Progenitor cell of endocrine pancreas (in vitro differentiated cells): ENCODE data around the gene MPP3. TPM values are rescaled to one million over a fixed set of nuclear protein-coding genes. Genes with fewer than 3 reads are reported as not detected.

Experiments
- DNase-seq: peaks from one replicate; pipeline ENCODE4 v3.0.0; 2021; ENCODE audit warnings: low spot score; ENCODE audit not compliant: unreplicated experiment
- H3K27ac Mint-ChIP-seq: 2 replicates; pipeline ENCODE4 v1.8.0; 2021; ENCODE audit warnings: mild to moderate bottlenecking, moderate library complexity, mixed read lengths
- H3K27me3 Mint-ChIP-seq: 2 replicates; pipeline ENCODE4 v1.8.0; 2021; ENCODE audit warnings: mixed read lengths
- H3K36me3 Mint-ChIP-seq: 2 replicates; pipeline ENCODE4 v1.8.0; 2022; ENCODE audit warnings: mixed read lengths; ENCODE audit not compliant: insufficient read depth
- H3K4me1 Mint-ChIP-seq: 2 replicates; pipeline ENCODE4 v1.8.0; 2021; ENCODE audit warnings: low read depth, mixed read lengths
- H3K4me3 Mint-ChIP-seq: 2 replicates; pipeline ENCODE4 v1.8.0; 2021; ENCODE audit warnings: low read depth, mild to moderate bottlenecking, moderate library complexity, mixed read lengths
- H3K9me3 Mint-ChIP-seq: 2 replicates; pipeline ENCODE4 v1.8.0; 2021; ENCODE audit warnings: low read depth, mixed read lengths
- CTCF ChIP-seq: fragments of 200-600 bp; sonication (generic); IDR thresholded peaks from one replicate; pipeline ENCODE4 v1.5.0; 2021; ENCODE audit warnings: antibody characterized with exemption, mild to moderate bottlenecking; ENCODE audit not compliant: unreplicated experiment
- total RNA-seq: library from RNA; stranded (reverse); gene quantifications from 2 replicates; pipeline ENCODE4 v1.2.1, GENCODE V29; 2021

The MPP3 gene
- total RNA-seq, 1 donor from 2014 or later: 12.6 TPM

- no peak for TF ChIP-seq CTCF
- no peak for DNase-seq
- no peak overlapping the region for H3K27ac Mint-ChIP-seq
- H3K36me3 Mint-ChIP-seq: no peaks in the 10 kb centered on the region
- no peaks in the 10 kb centered on the region for H3K9me3 Mint-ChIP-seq
- H3K4me3 Mint-ChIP-seq: no peak overlapping the region
- H3K4me1 Mint-ChIP-seq: no peaks in the 10 kb centered on the region
- H3K27me3 Mint-ChIP-seq: peaks cover 12% of the 10 kb centered on the region
Measured at GRCh38 chr17:43857957-43858600, 25.1 kb upstream of the MPP3 start.

- Mint-ChIP-seq H3K36me3 (no peaks in the 10 kb centered on the region), H3K27me3 (peaks cover 15% of the 10 kb centered on the region), H3K9me3 (no peaks in the 10 kb centered on the region), H3K4me1 (no peaks in the 10 kb centered on the region), H3K4me3 (no peak overlapping the region), H3K27ac (no peak overlapping the region)
- no peak for TF ChIP-seq CTCF
- DNase-seq: no peak
Measured at GRCh38 chr17:43857141-43857540, 24.2 kb upstream of the MPP3 start.

- no peaks in the 10 kb centered on the region for H3K4me1 Mint-ChIP-seq
- peaks cover 22% of the 10 kb centered on the region for H3K27me3 Mint-ChIP-seq
- H3K9me3 Mint-ChIP-seq: no peaks in the 10 kb centered on the region
- no peak for TF ChIP-seq CTCF
- no peak for DNase-seq
- H3K36me3 Mint-ChIP-seq: no peaks in the 10 kb centered on the region
- H3K27ac Mint-ChIP-seq: no peak overlapping the region
- H3K4me3 Mint-ChIP-seq: no peak overlapping the region
Measured at GRCh38 chr17:43856141-43856540, 23.2 kb upstream of the MPP3 start.

GRCh38 chr17:43855061-43855460 is 22.1 kb upstream of the MPP3 start:
- no peak overlapping the region for H3K4me3 Mint-ChIP-seq
- no peak for TF ChIP-seq CTCF
- peaks cover 22% of the 10 kb centered on the region for H3K27me3 Mint-ChIP-seq
- H3K4me1 Mint-ChIP-seq: no peaks in the 10 kb centered on the region
- H3K9me3 Mint-ChIP-seq: no peaks in the 10 kb centered on the region
- no peaks in the 10 kb centered on the region for H3K36me3 Mint-ChIP-seq
- H3K27ac Mint-ChIP-seq: no peak overlapping the region
- DNase-seq: no peak

GRCh38 chr17:43854498-43854897 is 21.6 kb upstream of the MPP3 start:
- H3K27ac Mint-ChIP-seq: no peak overlapping the region
- H3K4me1 Mint-ChIP-seq: no peaks in the 10 kb centered on the region
- no peak overlapping the region for H3K4me3 Mint-ChIP-seq
- peaks cover 27% of the 10 kb centered on the region for H3K27me3 Mint-ChIP-seq
- no peaks in the 10 kb centered on the region for H3K9me3 Mint-ChIP-seq
- H3K36me3 Mint-ChIP-seq: no peaks in the 10 kb centered on the region
- no peak for DNase-seq
- TF ChIP-seq CTCF: no peak
